ENCODE data around the gene ABCB6.

The ABCB6 gene

GRCh38 chr2:219213486-219214071 is 5.2 kb downstream of the ABCB6 start:
- DNase-seq (no peak), ATAC-seq (replicated peaks) (no peak)
- peaks cover 23 to 47% of the 10 kb centered on the region in 2 donors for H3K4me1 Mint-ChIP-seq
- no peaks in the 10 kb centered on the region for H3K27me3 Mint-ChIP-seq
- H3K36me3 Mint-ChIP-seq = peaks cover 46 to 48% of the 10 kb centered on the region in 2 donors
- H3K9me3 Mint-ChIP-seq = no peaks in the 10 kb centered on the region
- no peak overlapping the region for H3K4me3 Mint-ChIP-seq
- H3K27ac Mint-ChIP-seq = no peak overlapping the region

GRCh38 chr2:219213026-219213415 is 5.7 kb downstream of the ABCB6 start:
- no peaks in the 10 kb centered on the region for H3K9me3 Mint-ChIP-seq
- H3K36me3 Mint-ChIP-seq = peaks cover 51 to 54% of the 10 kb centered on the region in 2 donors
- H3K4me3 Mint-ChIP-seq = no peak overlapping the region
- H3K27me3 Mint-ChIP-seq = no peaks in the 10 kb centered on the region
- peak overlapping the region; percentile 20 for H3K27ac Mint-ChIP-seq
- peaks cover 25 to 49% of the 10 kb centered on the region in 2 donors for H3K4me1 Mint-ChIP-seq
- no peak for DNase-seq
- no peak for ATAC-seq (replicated peaks)

- no peak for ATAC-seq (replicated peaks)
- Mint-ChIP-seq H3K27ac (peak overlapping the region; percentile 87), H3K9me3 (no peaks in the 10 kb centered on the region), H3K4me1 (peaks cover 25 to 41% of the 10 kb centered on the region in 2 donors), H3K27me3 (no peaks in the 10 kb centered on the region), H3K36me3 (peaks cover 42 to 44% of the 10 kb centered on the region in 2 donors), H3K4me3 (no peak overlapping the region)
- DNase-seq = no peak
These were observed 7.8 kb downstream of the ABCB6 start for GRCh38 chr2:219210886-219211362.

- H3K27ac Mint-ChIP-seq = peak overlapping the region; percentile 73
- no peaks in the 10 kb centered on the region for H3K9me3 Mint-ChIP-seq
- no peak overlapping the region for H3K4me3 Mint-ChIP-seq
- H3K27me3 Mint-ChIP-seq = no peaks in the 10 kb centered on the region
- ATAC-seq (replicated peaks) (no peak), DNase-seq (no peak)
- H3K36me3 Mint-ChIP-seq = peaks cover 40 to 42% of the 10 kb centered on the region in 2 donors
- peaks cover 24 to 39% of the 10 kb centered on the region in 2 donors for H3K4me1 Mint-ChIP-seq
These were observed 8.4 kb downstream of the ABCB6 start for GRCh38 chr2:219210196-219210885.

GRCh38 chr2:219209236-219210195 is 9.2 kb downstream of the ABCB6 start:
- DNase-seq = no peak
- H3K4me1 Mint-ChIP-seq = peaks cover 21 to 39% of the 10 kb centered on the region in 2 donors
- H3K27ac Mint-ChIP-seq = peak overlapping the region; percentile 83
- no peak overlapping the region for H3K4me3 Mint-ChIP-seq
- ATAC-seq (replicated peaks) = no peak
- no peaks in the 10 kb centered on the region for H3K27me3 Mint-ChIP-seq
- peaks cover 0 to under 1% of the 10 kb centered on the region in 2 donors for H3K9me3 Mint-ChIP-seq
- peaks cover 37% of the 10 kb centered on the region in 2 donors for H3K36me3 Mint-ChIP-seq

GRCh38 chr2:219207884-219208740 is 10.6 kb downstream of the ABCB6 start:
- Mint-ChIP-seq H3K36me3 (peaks cover 27% of the 10 kb centered on the region in 2 donors), H3K9me3 (peaks cover 0 to 2% of the 10 kb centered on the region in 2 donors), H3K27me3 (no peaks in the 10 kb centered on the region), H3K4me3 (peak overlapping the region; percentile 76 to 90), H3K4me1 (peaks cover 21 to 39% of the 10 kb centered on the region in 2 donors), H3K27ac (peak overlapping the region; percentile 31)
- ATAC-seq (replicated peaks) (no peak), DNase-seq (no peak)

GRCh38 chr2:219207134-219207883 is 11.4 kb downstream of the ABCB6 start:
- Mint-ChIP-seq H3K4me1 (peaks cover 21 to 37% of the 10 kb centered on the region in 2 donors), H3K36me3 (peaks cover 22 to 26% of the 10 kb centered on the region in 2 donors), H3K27ac (peak overlapping the region; percentile 11), H3K27me3 (no peaks in the 10 kb centered on the region), H3K9me3 (peaks cover 0 to 2% of the 10 kb centered on the region in 2 donors), H3K4me3 (peak overlapping the region; percentile 76 to 90)
- DNase-seq (no peak), ATAC-seq (replicated peaks) (no peak)

- Mint-ChIP-seq H3K9me3 (peaks cover 0 to 2% of the 10 kb centered on the region in 2 donors), H3K4me1 (peaks cover 21 to 29% of the 10 kb centered on the region in 2 donors), H3K27me3 (no peaks in the 10 kb centered on the region), H3K36me3 (peaks cover 15 to 19% of the 10 kb centered on the region in 2 donors), H3K4me3 (peak within 1 kb of the TSS; percentile 76 to 90), H3K27ac (peak within 1 kb of the TSS; percentile 97)
- ATAC-seq (replicated peaks) (peak; percentile 96 to 97), DNase-seq (peak; percentile 94)
These were observed 12.2 kb downstream of the ABCB6 start, which contains the start of gene ZFAND2B for GRCh38 chr2:219206328-219207133. Gene ZFAND2B, plus strand, starts transcription at chr2:219206782. Its CDS starts 206 bp downstream, at chr2:219206988.

GRCh38 chr2:219205981-219206327 is 12.8 kb downstream of the ABCB6 start:
- no peak for ATAC-seq (replicated peaks)

GRCh38 chr2:219205165-219205538 is 13.6 kb downstream of the ABCB6 start:
- H3K27ac Mint-ChIP-seq = no peak overlapping the region
- ATAC-seq (replicated peaks) (no peak), DNase-seq (no peak)
- H3K27me3 Mint-ChIP-seq = no peaks in the 10 kb centered on the region
- peak overlapping the region; percentile 17 to 43 for H3K4me3 Mint-ChIP-seq
- peaks cover 0 to 2% of the 10 kb centered on the region in 2 donors for H3K9me3 Mint-ChIP-seq
- peaks cover 9 to 13% of the 10 kb centered on the region in 2 donors for H3K36me3 Mint-ChIP-seq
- peaks cover 21 to 24% of the 10 kb centered on the region in 2 donors for H3K4me1 Mint-ChIP-seq

More at GRCh38 chr2:219205981-219206327, 12.8 kb downstream of the ABCB6 start:
- peak overlapping the region; percentile 76 to 90 for H3K4me3 Mint-ChIP-seq
- H3K27ac Mint-ChIP-seq = peak overlapping the region; percentile 97
- DNase-seq = no peak
- peaks cover 21 to 24% of the 10 kb centered on the region in 2 donors for H3K4me1 Mint-ChIP-seq
- H3K9me3 Mint-ChIP-seq = peaks cover 0 to 2% of the 10 kb centered on the region in 2 donors
- no peaks in the 10 kb centered on the region for H3K27me3 Mint-ChIP-seq
- H3K36me3 Mint-ChIP-seq = peaks cover 12 to 17% of the 10 kb centered on the region in 2 donors

GRCh38 chr2:219204425-219205164 is 14.2 kb downstream of the ABCB6 start:
- DNase-seq (no peak), ATAC-seq (replicated peaks) (no peak)
- H3K4me1 Mint-ChIP-seq = peaks cover 21 to 24% of the 10 kb centered on the region in 2 donors
- H3K4me3 Mint-ChIP-seq = no peak overlapping the region
- H3K27ac Mint-ChIP-seq = peak overlapping the region; percentile 65
- H3K36me3 Mint-ChIP-seq = peaks cover 9% of the 10 kb centered on the region in 2 donors
- H3K27me3 Mint-ChIP-seq = peaks cover under 1 to 2% of the 10 kb centered on the region in 2 donors
- H3K9me3 Mint-ChIP-seq = peaks cover 0 to 2% of the 10 kb centered on the region in 2 donors

Measured in stimulated activated naive B cell treated with anti-CD40 and anti-IgM and Interleukin-4, amounts not matched to agents 10 μg/mL and 1 μg/mL and 100 μg/mL, for 72 hours (primary cell).